NCI-H345 (cell line): ENCODE measurements around the gene COPG2.

Experiments
- DNase-seq: peaks from one replicate; lab custom pipeline; 2025; lab: John Stamatoyannopoulos, UW

The COPG2 gene

GRCh38 chr7:130473289-130473688, 195.3 kb downstream of the COPG2 start:
- DNase-seq: no peak

GRCh38 chr7:130471974-130472373, 196.6 kb downstream of the COPG2 start:
- DNase-seq: no peak

- DNase-seq: no peak
Measured at GRCh38 chr7:130468612-130469011, 199.9 kb downstream of the COPG2 start.

- DNase-seq: no peak
Measured at GRCh38 chr7:130463553-130464434, 204.8 kb downstream of the COPG2 start.

- no peak for DNase-seq
Measured at GRCh38 chr7:130461272-130461671, 207.3 kb downstream of the COPG2 start.

- no peak for DNase-seq
Measured at GRCh38 chr7:130458257-130458656, 210.3 kb downstream of the COPG2 start.
